GM19438 (cell line): ENCODE data around the gene CUBN.

ENCODE experiments used
- ATAC-seq: cut with Tn5 transposase; IDR thresholded peaks from one replicate; pipeline ENCODE4 v1.9.1; 2021; ENCODE audit warnings: low read depth; ENCODE audit not compliant: unreplicated experiment

The CUBN gene

DNA sequence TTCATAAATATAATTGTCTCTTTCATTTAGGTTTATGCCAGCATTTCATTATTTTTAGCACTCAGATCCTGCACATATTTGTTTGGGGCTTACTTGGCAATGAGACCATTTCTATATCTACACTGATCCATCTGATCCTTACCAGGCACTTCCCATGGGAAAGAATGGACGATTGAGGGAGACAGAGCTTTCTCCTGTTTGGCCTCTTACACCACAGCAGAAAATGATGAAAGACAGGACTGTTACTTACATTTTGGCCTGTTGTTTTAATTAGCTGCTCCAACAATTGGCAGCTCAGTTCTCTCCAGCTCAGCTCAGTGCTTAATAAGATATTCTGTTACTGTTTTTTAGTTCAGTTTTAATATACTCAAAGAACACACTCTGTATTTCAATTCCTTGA lies 234.8 kb downstream of the CUBN start:
- no peak for ATAC-seq

- ATAC-seq, result no peak
Observed at GRCh38 chr10:16893664-16894063, 235.9 kb downstream of the CUBN start.

DNA sequence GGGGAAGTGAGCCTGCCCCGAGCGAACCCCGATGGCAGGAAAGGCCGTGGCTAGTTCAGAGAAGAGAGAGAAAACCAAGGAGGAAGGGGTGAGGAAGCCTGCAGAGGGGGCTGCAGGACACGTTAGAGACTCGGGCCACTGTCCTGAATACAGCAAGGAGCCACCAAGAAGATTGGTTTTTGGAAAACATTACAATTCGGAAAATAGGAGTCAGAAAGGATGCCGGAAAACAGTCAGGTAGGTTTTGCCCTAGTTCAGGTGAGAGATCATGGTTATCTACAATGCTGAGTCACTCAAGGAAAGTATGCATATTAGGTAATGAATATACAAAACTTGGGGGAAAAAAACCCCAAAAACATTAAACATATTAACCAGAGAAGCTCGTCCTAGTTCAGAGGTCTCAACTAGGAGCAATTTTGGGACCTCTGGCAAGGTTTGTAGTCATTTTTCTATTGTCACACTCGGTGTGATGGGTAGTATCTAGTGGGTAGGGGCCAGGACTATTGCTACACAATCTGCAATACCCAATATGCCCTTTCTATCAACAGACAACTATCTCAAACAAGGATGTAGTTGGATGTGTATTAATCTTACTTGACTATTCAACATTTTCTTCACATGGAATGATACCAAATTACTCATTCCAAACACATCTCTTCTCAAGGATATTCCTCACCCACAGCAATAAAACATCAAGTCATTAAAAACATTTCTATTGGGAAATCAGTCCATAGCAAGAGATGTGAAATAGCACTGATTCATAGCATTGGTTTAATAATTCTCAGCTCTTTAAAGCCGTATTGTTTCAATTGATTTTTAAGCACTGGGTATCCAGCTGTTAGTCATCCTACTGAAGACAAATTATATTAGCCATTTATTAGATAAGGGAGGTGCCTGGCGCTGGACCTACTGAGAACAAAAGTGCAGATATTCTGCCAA lies 238.0 kb downstream of the CUBN start:
- ATAC-seq, result no peak

- ATAC-seq, result no peak
Observed at GRCh38 chr10:16890691-16891090, 238.9 kb downstream of the CUBN start.

- no peak for ATAC-seq
Observed at GRCh38 chr10:16887565-16887964, 242.0 kb downstream of the CUBN start.

DNA sequence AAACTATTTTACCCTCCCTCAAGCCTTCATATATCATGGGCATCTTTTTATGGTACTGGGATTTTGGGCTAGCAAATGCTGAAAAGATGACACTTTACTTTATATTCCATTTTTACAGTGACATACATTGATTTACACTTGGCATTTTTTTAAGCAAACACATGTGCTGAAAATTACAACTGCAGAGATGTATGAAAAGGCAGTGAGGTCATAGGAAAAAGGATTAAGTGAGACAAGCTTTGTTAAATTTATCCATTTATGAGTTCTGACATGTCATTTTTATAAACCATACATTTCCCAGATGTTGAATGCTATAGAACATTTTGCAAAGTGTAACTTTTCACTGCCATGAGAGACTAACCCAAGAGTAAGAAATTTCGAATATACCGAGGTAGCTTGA lies 243.6 kb downstream of the CUBN start:
- no peak for ATAC-seq

DNA sequence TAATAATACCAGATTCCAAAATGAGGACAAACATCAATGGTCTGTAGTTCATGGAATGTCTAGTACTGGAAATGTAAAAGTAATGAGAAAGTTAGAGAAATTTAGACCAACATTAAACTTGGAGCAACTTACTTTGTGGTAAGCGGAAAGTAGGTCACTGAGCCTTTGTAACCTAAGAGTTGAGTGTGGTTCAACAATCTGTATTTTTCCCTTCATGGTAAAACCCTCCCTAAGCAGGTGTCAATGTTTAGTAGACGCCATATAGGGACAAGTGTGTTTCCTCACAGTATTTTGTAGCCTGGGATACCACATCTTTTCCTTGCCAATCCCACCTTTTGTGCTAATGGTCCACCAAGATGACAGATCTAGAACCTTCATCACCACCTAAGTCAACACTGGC lies 245.1 kb downstream of the CUBN start:
- no peak for ATAC-seq

DNA sequence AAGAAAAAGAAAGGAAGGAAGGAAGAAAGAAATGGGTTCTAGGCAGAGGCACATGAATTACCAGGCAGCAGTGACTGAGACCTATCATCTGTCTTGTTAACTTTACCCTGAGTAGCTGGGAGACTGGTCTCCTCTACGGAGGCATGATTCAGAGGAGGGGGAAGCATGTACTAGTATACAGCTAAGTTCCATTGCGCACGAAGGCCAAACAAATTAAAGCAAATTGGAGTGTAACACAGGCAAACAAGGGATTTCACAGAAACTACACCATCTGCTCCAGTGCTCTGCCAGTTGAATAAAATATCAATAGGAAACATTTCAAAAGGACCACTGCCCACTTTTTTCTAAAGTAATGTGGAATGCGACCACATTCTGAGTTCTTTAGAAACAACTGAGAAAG lies 246.5 kb downstream of the CUBN start:
- no peak for ATAC-seq

DNA sequence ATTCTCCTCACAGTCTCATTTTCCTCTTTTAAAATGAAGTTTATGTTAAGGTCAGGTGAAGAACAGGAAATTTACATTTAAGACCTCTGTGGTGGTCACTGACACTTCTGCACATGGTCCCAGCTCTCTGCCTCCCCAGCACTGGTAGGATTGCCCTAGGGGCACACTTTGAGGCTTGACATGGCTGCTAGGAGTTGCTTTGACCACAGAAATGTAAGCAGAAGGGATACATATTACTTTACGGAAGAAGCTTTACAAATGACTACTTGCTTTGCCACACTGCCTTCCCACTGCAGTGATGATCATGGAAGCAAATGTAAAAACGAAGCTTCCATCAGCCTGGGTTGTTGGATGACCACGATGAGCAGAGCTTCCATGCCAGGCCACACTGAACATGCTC lies 259.3 kb downstream of the CUBN start:
- no peak for ATAC-seq

- ATAC-seq, result no peak
Observed at GRCh38 chr10:16867990-16868389, 261.6 kb downstream of the CUBN start.

- no peak for ATAC-seq
Observed at GRCh38 chr10:16867556-16867955, 262.1 kb downstream of the CUBN start.

- no peak for ATAC-seq
Observed at GRCh38 chr10:16866541-16867275, 262.9 kb downstream of the CUBN start.

- no peak for ATAC-seq
Observed at GRCh38 chr10:16865766-16866165, 263.8 kb downstream of the CUBN start.

GRCh38 chr10:16863766-16864165 lies 265.8 kb downstream of the CUBN start:
- ATAC-seq, result no peak

GRCh38 chr10:16857419-16857818 lies 272.2 kb downstream of the CUBN start:
- ATAC-seq, result no peak

GRCh38 chr10:16856567-16856966 lies 273.0 kb downstream of the CUBN start:
- ATAC-seq, result no peak

DNA sequence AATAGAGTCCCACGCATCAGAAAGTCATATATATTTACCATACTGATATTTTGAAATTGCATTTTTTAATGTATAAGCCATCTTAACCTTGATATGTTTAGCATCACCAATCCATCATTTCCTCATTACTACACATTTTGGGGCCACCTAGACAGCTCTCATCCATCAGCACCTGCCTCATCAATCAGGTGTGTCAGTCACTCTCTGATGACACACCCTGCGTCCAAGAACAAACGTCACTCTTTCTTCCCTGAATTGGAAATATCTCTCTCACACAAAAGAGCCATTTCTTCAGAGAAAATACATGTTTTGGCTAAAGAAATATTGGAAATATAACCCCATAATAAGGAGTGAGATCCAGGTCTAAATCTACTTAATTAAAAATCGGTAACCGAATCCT lies 273.5 kb downstream of the CUBN start:
- ATAC-seq, result no peak

DNA sequence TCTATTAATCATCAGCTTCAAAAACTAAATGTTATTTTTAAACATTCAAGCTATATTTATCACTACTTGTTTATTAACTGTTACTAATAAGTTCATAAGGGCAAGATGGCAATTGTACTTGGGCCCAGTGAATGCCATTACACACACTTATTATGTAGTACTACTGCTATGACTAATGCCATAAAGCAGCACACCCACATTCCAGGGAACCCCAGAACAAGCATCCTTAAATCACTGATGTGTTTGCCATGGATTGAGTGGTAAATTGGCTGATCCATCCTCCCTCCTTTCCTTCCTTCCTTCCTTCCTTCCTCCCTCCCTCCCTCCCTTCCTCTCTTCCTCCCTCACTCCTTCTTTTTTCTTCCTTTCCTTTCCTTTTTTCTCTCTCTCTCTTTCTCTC lies 275.0 kb downstream of the CUBN start:
- no peak for ATAC-seq

- ATAC-seq, result no peak
Observed at GRCh38 chr10:16853809-16854208, 275.8 kb downstream of the CUBN start.

- ATAC-seq, result no peak
Observed at GRCh38 chr10:16853201-16853600, 276.4 kb downstream of the CUBN start.

GRCh38 chr10:16852624-16853023 lies 277.0 kb downstream of the CUBN start:
- ATAC-seq, result no peak
